Hematopoietic multipotent progenitor cell (in vitro differentiated cells): Measurements from ENCODE around the gene SIRPA. TPM values are rescaled to one million over a fixed set of nuclear protein-coding genes. Genes with fewer than 3 reads are reported as not detected.

ENCODE experiments used
- DNase-seq, 3 donors: peaks; one replicate each; pipeline ENCODE4 v3.0.0-alpha.2; 2011 to 2015; ENCODE audit warnings: low read depth in 2 of 3, low spot score in 2 of 3
- total RNA-seq: library from RNA; depleted of rRNA; stranded (reverse); fragments of >200 nt; gene quantifications from one replicate; pipeline ENCODE4 v1.2.3, GENCODE V29; 2012

The SIRPA gene
- total RNA-seq = 8.1 TPM

GRCh38 chr20:1894951-1895673 is at the start of gene SIRPA:
Gene SIRPA (plus strand): TSS chr20:1895407. CDS start chr20:1895448, 41 bp downstream.
- peak in 2 of 3 donors; percentile 63 to 66 for DNase-seq

GRCh38 chr20:1845701-1846100 is 49.5 kb upstream of the SIRPA start:
- DNase-seq = no peak

DNA sequence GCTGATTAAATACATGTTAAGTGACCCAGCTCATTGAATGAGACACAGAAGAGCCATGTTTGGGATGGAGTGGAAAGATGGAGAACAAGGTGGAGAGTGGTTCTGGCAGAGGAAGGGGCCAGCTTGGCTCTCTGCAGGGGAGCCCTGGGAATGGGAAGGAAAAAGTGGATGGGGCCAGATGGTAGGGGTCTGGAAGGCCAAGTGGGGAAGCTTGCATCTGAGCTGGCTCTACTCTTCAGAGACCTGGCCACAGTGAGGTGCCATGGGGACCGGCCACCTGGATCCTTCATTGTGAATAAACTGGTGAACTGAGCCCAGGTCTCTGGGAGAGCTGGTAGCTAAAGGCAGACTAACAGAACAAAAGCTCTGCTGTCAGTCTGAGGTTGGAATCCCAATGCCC is 48.9 kb upstream of the SIRPA start:
- no peak for DNase-seq

GRCh38 chr20:1846876-1847275 is 48.3 kb upstream of the SIRPA start:
- no peak for DNase-seq

- DNase-seq = no peak
Measured at GRCh38 chr20:1847780-1848179, 47.4 kb upstream of the SIRPA start.

GRCh38 chr20:1848373-1848772 is 46.8 kb upstream of the SIRPA start:
- no peak for DNase-seq

DNA sequence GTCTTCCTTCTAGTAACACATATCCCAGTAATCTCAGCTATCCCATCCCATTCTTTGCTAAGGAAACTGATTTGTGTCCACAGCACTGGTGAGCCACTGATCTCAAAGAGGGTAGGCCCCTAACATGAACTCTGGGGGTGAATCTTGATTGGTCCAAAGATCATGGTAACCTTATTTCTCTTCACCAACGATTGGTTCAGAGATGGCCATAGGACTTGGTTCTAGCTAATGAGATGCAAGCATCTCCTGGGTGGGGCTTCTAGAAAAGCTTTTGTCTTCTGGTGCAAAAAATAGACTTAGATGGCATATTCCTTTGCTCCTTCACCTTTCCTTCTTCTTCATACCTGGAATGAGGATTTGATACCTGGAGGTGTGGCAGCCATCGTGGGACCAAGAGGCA is 43.8 kb upstream of the SIRPA start:
- no peak for DNase-seq

- DNase-seq = no peak
Measured at GRCh38 chr20:1853473-1853872, 41.7 kb upstream of the SIRPA start.

DNA sequence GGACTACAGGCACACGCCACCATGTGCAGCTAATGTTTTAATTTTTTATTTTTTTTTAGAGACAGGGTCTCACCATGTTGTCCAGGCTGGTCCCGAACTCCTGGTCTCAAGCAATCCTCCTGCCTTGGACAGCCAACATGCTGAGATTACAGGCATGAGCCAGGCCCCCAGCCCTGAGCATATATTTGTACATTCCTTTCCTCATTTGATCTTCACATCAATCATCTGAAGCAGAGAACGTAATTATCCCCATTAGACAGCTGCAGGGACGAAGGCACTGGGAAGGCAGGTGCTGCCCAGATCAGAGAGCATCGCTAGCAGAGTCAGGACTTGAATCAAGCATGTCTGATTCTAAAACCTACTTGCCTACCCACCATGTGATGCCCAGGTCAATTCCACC is 41.0 kb upstream of the SIRPA start:
- no peak for DNase-seq

DNA sequence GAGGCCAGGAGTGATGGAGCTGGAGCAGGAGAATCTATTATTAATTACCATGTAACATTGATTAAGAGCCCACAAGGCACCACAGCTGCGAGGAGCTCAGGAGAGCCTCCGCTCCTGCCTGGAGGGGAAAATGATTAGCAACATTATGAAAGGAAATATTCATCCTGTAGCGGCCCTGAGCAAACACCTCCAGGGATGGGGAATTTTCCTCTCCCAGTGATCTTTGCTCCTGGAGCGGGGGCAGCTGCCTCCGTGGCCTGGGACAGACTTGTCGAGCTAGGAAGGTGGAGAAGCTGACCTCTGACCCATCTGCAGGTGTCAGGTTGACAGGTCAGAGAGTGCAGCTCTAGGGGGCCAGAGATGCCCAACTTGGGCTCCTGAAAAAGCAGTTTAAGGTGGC is 40.1 kb upstream of the SIRPA start:
- DNase-seq = no peak

- DNase-seq = no peak
Measured at GRCh38 chr20:1855690-1856089, 39.5 kb upstream of the SIRPA start.

- no peak for DNase-seq
Measured at GRCh38 chr20:1856424-1856823, 38.8 kb upstream of the SIRPA start.

DNA sequence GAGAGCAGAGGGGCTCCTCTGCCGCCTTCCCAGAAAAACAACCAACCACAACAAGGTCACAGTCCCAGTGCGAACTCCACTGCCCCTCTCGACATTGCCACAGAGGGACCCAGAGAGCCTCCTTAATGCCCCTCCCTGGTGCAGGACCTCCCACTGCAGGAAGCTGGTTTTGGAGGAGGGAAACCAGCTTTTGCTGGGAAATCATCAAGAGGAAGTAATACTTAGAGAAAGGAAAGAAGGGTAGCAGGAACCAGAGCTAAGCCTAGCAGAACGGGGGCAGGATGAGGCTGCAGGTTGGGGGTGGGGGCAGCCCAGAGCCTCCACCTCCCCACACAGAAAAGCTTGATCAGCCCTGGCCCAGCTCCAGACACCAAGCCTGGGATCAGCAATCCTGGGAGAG is 37.7 kb upstream of the SIRPA start:
- peak in 1 of 3 donors; percentile 42 for DNase-seq

DNA sequence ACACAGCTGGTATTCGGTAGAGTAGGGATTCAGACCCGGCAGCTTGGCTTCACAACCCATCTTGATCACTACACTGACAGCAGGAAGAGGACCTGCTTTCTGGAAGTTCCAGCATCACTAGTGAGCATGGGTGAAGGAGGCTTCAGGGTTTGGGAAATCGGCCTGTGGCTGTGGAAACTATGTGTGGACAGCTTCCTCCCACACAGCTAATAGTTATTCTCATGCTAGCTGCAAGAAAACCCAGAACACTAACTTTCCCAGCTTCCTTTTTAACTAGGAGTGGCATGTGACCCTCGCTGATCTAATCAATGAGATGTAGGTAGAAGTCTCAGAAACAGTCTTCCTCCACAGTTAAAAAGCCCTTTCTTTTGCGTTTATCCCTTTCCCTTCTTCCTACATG is 36.3 kb upstream of the SIRPA start:
- DNase-seq = no peak

DNA sequence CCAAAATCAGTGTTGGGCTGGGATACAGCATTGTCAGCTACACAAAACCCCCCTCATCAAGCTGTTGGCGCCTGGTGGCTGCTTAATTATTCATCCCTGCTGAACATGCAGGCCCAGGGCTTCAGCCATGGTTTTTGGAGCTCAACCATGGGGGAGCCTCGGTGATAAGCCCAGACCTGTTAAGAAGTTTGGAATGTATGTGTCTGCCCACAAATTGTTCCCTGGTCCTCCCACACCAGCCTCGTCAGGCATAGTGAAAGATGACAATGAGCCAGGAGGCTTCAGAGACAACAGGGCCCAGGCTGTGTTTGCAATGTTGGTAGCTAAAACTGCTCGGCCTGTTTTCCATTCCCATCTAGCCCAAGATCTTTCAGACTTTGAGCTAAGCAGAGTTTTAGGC is 34.8 kb upstream of the SIRPA start:
- DNase-seq = no peak

- DNase-seq = no peak
Measured at GRCh38 chr20:1861347-1861976, 33.7 kb upstream of the SIRPA start.

DNA sequence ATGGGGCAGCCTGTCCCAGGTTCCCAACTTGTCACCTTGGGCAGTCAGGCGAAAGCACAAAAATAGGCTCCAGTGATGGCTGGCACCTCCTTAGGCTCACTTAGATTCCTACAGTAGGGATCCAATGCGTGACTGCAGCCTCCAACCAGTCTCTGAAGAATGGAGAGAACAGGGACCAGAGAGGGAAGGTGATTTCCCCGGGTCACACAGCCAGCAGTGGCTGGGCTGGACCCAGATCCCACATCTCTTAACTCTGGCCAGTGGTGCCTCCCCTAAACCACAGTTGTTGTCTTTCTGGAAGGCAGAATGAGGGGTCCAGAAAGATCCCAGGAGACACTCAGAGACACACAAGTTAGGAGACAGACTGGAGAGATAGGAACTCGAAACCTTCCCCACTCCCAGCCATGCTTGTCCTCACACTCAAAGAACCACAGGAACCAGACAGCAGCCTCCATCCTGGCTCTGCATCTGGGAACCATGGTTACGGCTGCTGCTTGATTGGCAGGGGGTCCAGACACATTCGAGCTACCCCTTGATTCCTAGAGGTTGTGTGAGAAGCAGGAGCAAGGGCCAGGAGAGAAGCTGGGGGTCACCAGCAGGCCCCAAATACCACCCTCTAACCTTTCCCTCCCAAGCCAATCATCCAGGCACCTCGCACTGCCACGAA is 33.1 kb upstream of the SIRPA start:
- no peak for DNase-seq

GRCh38 chr20:1862663-1863053 is 32.5 kb upstream of the SIRPA start:
- no peak for DNase-seq

GRCh38 chr20:1863296-1863695 is 31.9 kb upstream of the SIRPA start:
- DNase-seq = no peak

DNA sequence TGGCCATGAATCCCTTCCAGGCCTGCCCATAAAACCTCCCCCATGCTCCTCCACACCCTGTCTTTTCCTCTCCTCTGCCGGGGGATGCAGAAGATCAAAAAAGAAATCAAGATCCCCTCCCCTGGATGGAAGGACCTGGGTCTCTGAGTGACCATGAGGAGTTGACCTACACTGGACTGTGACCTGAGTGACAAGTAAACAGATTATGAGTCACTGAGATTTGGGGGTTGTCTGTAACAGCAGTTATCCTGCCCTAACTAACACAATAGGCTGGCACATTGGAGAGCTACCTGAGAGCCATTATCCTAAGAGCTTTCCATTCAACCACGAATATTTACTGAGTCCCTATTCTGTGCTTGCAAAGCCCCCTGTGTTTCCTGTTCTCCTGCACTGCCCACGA is 28.4 kb upstream of the SIRPA start:
- DNase-seq = no peak

DNA sequence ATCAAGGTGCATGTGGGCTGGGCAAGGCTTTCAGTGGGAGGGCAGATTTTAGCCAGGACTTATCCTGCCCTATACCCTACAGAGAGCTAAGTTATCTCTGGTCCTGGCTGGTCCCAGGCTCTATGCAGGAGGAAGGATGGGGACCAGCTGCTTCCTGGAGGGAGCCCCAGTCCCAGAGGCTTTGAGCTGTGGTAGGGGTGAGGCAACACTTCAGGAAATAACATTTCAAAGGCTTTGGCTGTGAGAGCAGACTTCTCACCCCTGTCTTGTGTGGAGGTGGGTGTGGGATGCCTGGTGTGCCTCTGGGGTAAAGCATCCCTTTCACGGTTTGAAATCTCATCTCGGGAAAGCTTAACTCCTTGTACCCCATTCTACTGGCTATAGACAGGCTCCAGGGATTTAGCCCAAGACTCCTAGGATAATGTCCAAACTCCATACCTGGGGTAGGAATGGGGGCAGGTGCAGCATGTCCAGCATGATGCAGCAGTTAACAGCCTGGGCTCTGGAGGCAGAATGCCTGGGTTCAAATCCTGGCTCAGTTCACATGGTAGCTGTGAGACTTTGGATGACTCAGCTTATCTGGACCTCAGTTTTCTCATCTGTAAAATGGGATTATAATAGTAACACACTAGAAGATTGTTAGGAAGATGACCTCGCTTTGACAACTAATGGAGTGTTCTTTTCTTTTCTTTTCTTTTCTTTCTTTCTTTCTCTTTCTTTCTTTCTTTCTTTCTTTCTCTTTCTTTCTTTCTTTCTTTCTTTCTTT is 27.5 kb upstream of the SIRPA start:
- peak in 1 of 3 donors; percentile 54 for DNase-seq
